Measurements from ENCODE around the gene NRSN1. TPM values are rescaled to one million over a fixed set of nuclear protein-coding genes. Genes with fewer than 3 reads are reported as not detected.

NRSN1 gene
- total RNA-seq (2014; rRNA removed; shearing (Covaris generic)) = not detected in 2 replicates

- DNase-seq (ENCODE audit: low read depth) = peak; percentile 28
Observed at GRCh38 chr6:24125980-24126379, at the start of gene NRSN1. NRSN1 (plus strand) TSS chr6:24126215; CDS start chr6:24134328, 8,113 bp downstream.

GRCh38 chr6:24078200-24078599 lies 47.8 kb upstream of the NRSN1 start:
- peak; percentile 49 for DNase-seq (ENCODE audit: low read depth)

- DNase-seq (ENCODE audit: low read depth) = no peak
Observed at GRCh38 chr6:24079076-24079475, 46.9 kb upstream of the NRSN1 start.

- DNase-seq (ENCODE audit: low read depth) = no peak
Observed at GRCh38 chr6:24080711-24081110, 45.3 kb upstream of the NRSN1 start.

- DNase-seq (ENCODE audit: low read depth) = no peak
Observed at GRCh38 chr6:24089736-24090135, 36.3 kb upstream of the NRSN1 start.

- no peak for DNase-seq (ENCODE audit: low read depth)
Observed at GRCh38 chr6:24092407-24092806, 33.6 kb upstream of the NRSN1 start.

- no peak for DNase-seq (ENCODE audit: low read depth)
Observed at GRCh38 chr6:24093381-24093780, 32.6 kb upstream of the NRSN1 start.

- no peak for DNase-seq (ENCODE audit: low read depth)
Observed at GRCh38 chr6:24099181-24099580, 26.8 kb upstream of the NRSN1 start.

GRCh38 chr6:24100024-24100769 lies 25.8 kb upstream of the NRSN1 start:
- no peak for DNase-seq (ENCODE audit: low read depth)

GRCh38 chr6:24100770-24101155 lies 25.3 kb upstream of the NRSN1 start:
- DNase-seq (ENCODE audit: low read depth) = no peak

GRCh38 chr6:24105191-24105590 lies 20.8 kb upstream of the NRSN1 start:
- DNase-seq (ENCODE audit: low read depth) = no peak

- DNase-seq (ENCODE audit: low read depth) = no peak
Observed at GRCh38 chr6:24106291-24106690, 19.7 kb upstream of the NRSN1 start.

- DNase-seq (ENCODE audit: low read depth) = no peak
Observed at GRCh38 chr6:24107294-24107693, 18.7 kb upstream of the NRSN1 start.

GRCh38 chr6:24108056-24108455 lies 18.0 kb upstream of the NRSN1 start:
- DNase-seq (ENCODE audit: low read depth) = no peak

GRCh38 chr6:24110417-24110816 lies 15.6 kb upstream of the NRSN1 start:
- DNase-seq (ENCODE audit: low read depth) = no peak

- DNase-seq (ENCODE audit: low read depth) = no peak
Observed at GRCh38 chr6:24113891-24114290, 12.1 kb upstream of the NRSN1 start.

GRCh38 chr6:24117021-24117420 lies 9.0 kb upstream of the NRSN1 start:
- peak; percentile 36 for DNase-seq (ENCODE audit: low read depth)

GRCh38 chr6:24122139-24122538 lies 3.9 kb upstream of the NRSN1 start:
- no peak for DNase-seq (ENCODE audit: low read depth)

- DNase-seq (ENCODE audit: low read depth) = peak; percentile 52
Observed at GRCh38 chr6:24126586-24127192, 674 bp downstream of the NRSN1 start.

GRCh38 chr6:24127316-24127715 lies 1.3 kb downstream of the NRSN1 start:
- DNase-seq (ENCODE audit: low read depth) = no peak

- no peak for DNase-seq (ENCODE audit: low read depth)
Observed at GRCh38 chr6:24131751-24132150, 5.7 kb downstream of the NRSN1 start.

- no peak for DNase-seq (ENCODE audit: low read depth)
Observed at GRCh38 chr6:24139080-24139479, 13.1 kb downstream of the NRSN1 start.

- DNase-seq (ENCODE audit: low read depth) = no peak
Observed at GRCh38 chr6:24139639-24140038, 13.6 kb downstream of the NRSN1 start.

- DNase-seq (ENCODE audit: low read depth) = no peak
Observed at GRCh38 chr6:24140591-24140990, 14.6 kb downstream of the NRSN1 start.
